ENCODE data around the gene NAALADL2.
"Not testable (repeated sequence)": the region's sequence is repeated elsewhere in the genome, so short reads cannot be mapped to it uniquely, and the experiment has no call there.

The NAALADL2 gene

GRCh38 chr3:175311404-175311803, 452.3 kb downstream of the NAALADL2 start:
- DNase-seq (ENCODE audit: low spot score): no peak

GRCh38 chr3:175311946-175312345, 452.8 kb downstream of the NAALADL2 start:
- no peak for DNase-seq (ENCODE audit: low spot score)

- no peak for DNase-seq (ENCODE audit: low spot score)
These were observed 453.7 kb downstream of the NAALADL2 start for GRCh38 chr3:175312791-175313190.

GRCh38 chr3:175316799-175317198, 457.7 kb downstream of the NAALADL2 start:
- DNase-seq (ENCODE audit: low spot score): no peak

- no peak for DNase-seq (ENCODE audit: low spot score)
These were observed 466.3 kb downstream of the NAALADL2 start for GRCh38 chr3:175325440-175325839.

GRCh38 chr3:175326041-175326440, 466.9 kb downstream of the NAALADL2 start:
- DNase-seq (ENCODE audit: low spot score): no peak

- DNase-seq (ENCODE audit: low spot score): no peak
These were observed 470.2 kb downstream of the NAALADL2 start for GRCh38 chr3:175329373-175329772.

- no peak for DNase-seq (ENCODE audit: low spot score)
These were observed 476.1 kb downstream of the NAALADL2 start for GRCh38 chr3:175335229-175335628.

- DNase-seq (ENCODE audit: low spot score): no peak
These were observed 477.4 kb downstream of the NAALADL2 start for GRCh38 chr3:175336406-175337133.

- no peak for DNase-seq (ENCODE audit: low spot score)
These were observed 478.5 kb downstream of the NAALADL2 start for GRCh38 chr3:175337631-175338030.

- DNase-seq (ENCODE audit: low spot score): no peak
These were observed 479.8 kb downstream of the NAALADL2 start for GRCh38 chr3:175338775-175339535.

GRCh38 chr3:175340338-175341015, 481.3 kb downstream of the NAALADL2 start:
- DNase-seq (ENCODE audit: low spot score): no peak

GRCh38 chr3:175342196-175342595, 483.1 kb downstream of the NAALADL2 start:
- no peak for DNase-seq (ENCODE audit: low spot score)

GRCh38 chr3:175343946-175344345, 484.8 kb downstream of the NAALADL2 start:
- no peak for DNase-seq (ENCODE audit: low spot score)

GRCh38 chr3:175346573-175347356, 487.6 kb downstream of the NAALADL2 start:
- no peak for DNase-seq (ENCODE audit: low spot score)

- no peak for DNase-seq (ENCODE audit: low spot score)
These were observed 490.0 kb downstream of the NAALADL2 start for GRCh38 chr3:175349168-175349567.

GRCh38 chr3:175355801-175356335, 496.7 kb downstream of the NAALADL2 start:
- DNase-seq (ENCODE audit: low spot score): no peak

GRCh38 chr3:175356899-175357324, 497.8 kb downstream of the NAALADL2 start:
- DNase-seq (ENCODE audit: low spot score): no peak

GRCh38 chr3:175357758-175358157, 498.6 kb downstream of the NAALADL2 start:
- DNase-seq (ENCODE audit: low spot score): no peak

GRCh38 chr3:175358935-175359334, 499.8 kb downstream of the NAALADL2 start:
- DNase-seq (ENCODE audit: low spot score): no peak

- DNase-seq (ENCODE audit: low spot score): not testable (repeated sequence)
These were observed 511.3 kb downstream of the NAALADL2 start for GRCh38 chr3:175370426-175370825.

GRCh38 chr3:175371187-175371586, 512.1 kb downstream of the NAALADL2 start:
- not testable (repeated sequence) for DNase-seq (ENCODE audit: low spot score)

Data from HuH-7 (cell line).